ENCODE data around the gene TAP2. TPM values are rescaled to one million over a fixed set of nuclear protein-coding genes. Genes with fewer than 3 reads are reported as not detected.

Gene TAP2
- total RNA-seq, 1 experiment from 2014 or later, result 59.9 TPM

GRCh38 chr6:32887616-32888015 is 49.1 kb upstream of the TAP2 start (continued):
- TF ChIP-seq ATF3 (IDR thresholded peaks at IDR 0.05) (no peak), REST (IDR thresholded peaks at IDR 0.05; ENCODE audit: low read depth) (no peak)

GRCh38 chr6:32886681-32887383 is 48.3 kb upstream of the TAP2 start:
- Histone ChIP-seq H3K27me3 (ENCODE audit: insufficient read depth, low read length) (no peaks in the 10 kb centered on the region), H3K9ac (ENCODE audit: low read length) (no peak overlapping the region), H3K27ac (ENCODE audit: low read depth, low read length) (no peak overlapping the region), H3K79me2 (ENCODE audit: insufficient read depth, low read length) (no peaks in the 10 kb centered on the region), H2AFZ (ENCODE audit: low read depth, low read length, poor library complexity, severe bottlenecking) (no peak overlapping the region), H3K9me3 (ENCODE audit: control insufficient read depth in 1 of 2, insufficient read depth in 1 of 2, low read depth in 1 of 2, low read length in 2 of 2) (no peaks in the 10 kb centered on the region), H4K20me1 (ENCODE audit: insufficient read depth) (no peaks in the 10 kb centered on the region), H3K9me2 (ENCODE audit: insufficient read depth) (no peaks in the 10 kb centered on the region), H3K4me3 (replicated peaks in 1 of 2; ENCODE audit: low read depth in 1 of 2, low read length in 2 of 2) (no peak overlapping the region), H3K4me2 (ENCODE audit: low read length) (peak overlapping the region; percentile 19; the same call in 1 of the 2 replicates), H3K4me1 (ENCODE audit: control insufficient read depth in 1 of 2, insufficient read depth in 2 of 2, low read length in 2 of 2) (peaks cover 0 to 7% of the 10 kb centered on the region in 2 experiments; a peak in 2 of 4 replicates), H3K36me3 (ENCODE audit: control insufficient read depth in 1 of 2, insufficient read depth in 2 of 2, low read length in 2 of 2) (no peaks in the 10 kb centered on the region)
- ATAC-seq (no peak), DNase-seq (ENCODE audit: low read depth, low spot score) (no peak)
- intact Hi-C loops (cut with micrococcal nuclease), result loop anchor here (5.0 kb wide), 2 partner anchors 45 to 80 kb away; partner anchors contain the start of gene BRD2
- TF ChIP-seq JUND (IDR thresholded peaks at IDR 0.05), result no peak
- ChIA-PET RAD21 (ENCODE audit: low non-redundant PET in 1 of 2, low total read pairs in 2 of 2, uncharacterized antibody in 2 of 2, unreplicated experiment in 2 of 2) (interaction anchor here (1.0 to 1.7 kb wide), 3 partner anchors 47 to 98 kb away, joined by 3 to 8 read pairs (median 4); no protein-coding TSS in a partner anchor), CTCF (interaction anchor here (0.9 to 2.1 kb wide), 8 partner anchors 47 to 100 kb away, joined by 3 to 39 read pairs (median 4); partner anchors contain the start of genes HLA-DMA and TAP2), POLR2A (interaction anchor here (1.4 to 1.6 kb wide), 2 partner anchors 84 to 98 kb away, joined by 6 to 19 read pairs; no protein-coding TSS in a partner anchor)
- BruUV-seq (replicated peaks), result no TSS peak

Data from HCT116 (cell line).